Nephron progenitor cell (in vitro differentiated cells): ENCODE measurements around the gene CDC34.

Experiments
- DNase-seq: peaks from one replicate; pipeline ENCODE4 v3.0.0; 2021
- H3K27ac Mint-ChIP-seq: 2 replicates; pipeline ENCODE4 v1.8.0; 2021; ENCODE audit warnings: mild to moderate bottlenecking, moderate library complexity, mixed read lengths
- H3K27me3 Mint-ChIP-seq: 2 replicates; pipeline ENCODE4 v1.8.0; 2021; ENCODE audit warnings: mild to moderate bottlenecking, low read depth, mixed read lengths; ENCODE audit not compliant: poor library complexity
- H3K36me3 Mint-ChIP-seq: 2 replicates; pipeline ENCODE4 v1.8.0; 2021; ENCODE audit warnings: low read depth, mixed read lengths
- H3K4me1 Mint-ChIP-seq: 2 replicates; pipeline ENCODE4 v1.8.0; 2021; ENCODE audit warnings: mixed read lengths
- H3K4me3 Mint-ChIP-seq: 2 replicates; pipeline ENCODE4 v1.8.0; 2021; ENCODE audit warnings: mild to moderate bottlenecking, moderate library complexity, mixed read lengths
- H3K9me3 Mint-ChIP-seq: 2 replicates; pipeline ENCODE4 v1.8.0; 2021; ENCODE audit warnings: mild to moderate bottlenecking, moderate library complexity, mixed read lengths
- CTCF ChIP-seq: fragments of 200-600 bp; sonication (generic); IDR thresholded peaks from 2 replicates; pipeline ENCODE4 v1.5.0; 2021; ENCODE audit warnings: antibody characterized with exemption

CDC34 gene

GRCh38 chr19:498977-499623 is 32.5 kb upstream of the CDC34 start:
- H3K27ac Mint-ChIP-seq: no peak overlapping the region
- TF ChIP-seq CTCF: no peak
- H3K4me3 Mint-ChIP-seq: peak overlapping the region; percentile 11
- H3K9me3 Mint-ChIP-seq: peaks cover 5% of the 10 kb centered on the region
- H3K27me3 Mint-ChIP-seq: peaks cover 76% of the 10 kb centered on the region
- H3K36me3 Mint-ChIP-seq: no peaks in the 10 kb centered on the region
- peaks cover 12% of the 10 kb centered on the region for H3K4me1 Mint-ChIP-seq
- no peak for DNase-seq

GRCh38 chr19:501646-502045 is 29.9 kb upstream of the CDC34 start:
- H3K27me3 Mint-ChIP-seq: peaks cover 70% of the 10 kb centered on the region

GRCh38 chr19:504616-505015 is 26.9 kb upstream of the CDC34 start:
- no peak overlapping the region for H3K4me3 Mint-ChIP-seq
- H3K9me3 Mint-ChIP-seq: no peaks in the 10 kb centered on the region
- no peak overlapping the region for H3K27ac Mint-ChIP-seq
- peaks cover 13% of the 10 kb centered on the region for H3K36me3 Mint-ChIP-seq
- no peak for DNase-seq
- peaks cover 31% of the 10 kb centered on the region for H3K4me1 Mint-ChIP-seq
- H3K27me3 Mint-ChIP-seq: peaks cover 44% of the 10 kb centered on the region
- TF ChIP-seq CTCF: no peak

More at GRCh38 chr19:501646-502045, 29.9 kb upstream of the CDC34 start:
- TF ChIP-seq CTCF: no peak
- no peak for DNase-seq
- Mint-ChIP-seq H3K4me3 (no peak overlapping the region), H3K27ac (no peak overlapping the region), H3K4me1 (peaks cover 21% of the 10 kb centered on the region), H3K9me3 (peaks cover 5% of the 10 kb centered on the region), H3K36me3 (no peaks in the 10 kb centered on the region)

- Mint-ChIP-seq H3K9me3 (no peaks in the 10 kb centered on the region), H3K36me3 (peaks cover 18% of the 10 kb centered on the region), H3K27ac (peak overlapping the region; percentile 100), H3K27me3 (peaks cover 24% of the 10 kb centered on the region), H3K4me3 (peak overlapping the region; percentile 91), H3K4me1 (peaks cover 45% of the 10 kb centered on the region)
- peak; percentile 95 for TF ChIP-seq CTCF
- DNase-seq: peak; percentile 95
Measured at GRCh38 chr19:506404-507285, 24.9 kb upstream of the CDC34 start.

- Mint-ChIP-seq H3K4me1 (peaks cover 51% of the 10 kb centered on the region), H3K4me3 (peak within 1 kb of the TSS; percentile 91), H3K36me3 (peaks cover 18% of the 10 kb centered on the region), H3K9me3 (no peaks in the 10 kb centered on the region), H3K27ac (peak within 1 kb of the TSS; percentile 100), H3K27me3 (peaks cover 17% of the 10 kb centered on the region)
- peak; percentile 87 for DNase-seq
- no peak for TF ChIP-seq CTCF
Measured at GRCh38 chr19:507286-508203, 24.0 kb upstream of the CDC34 start, which contains the start of gene TPGS1. Gene TPGS1 (plus strand): TSS chr19:507497. CDS start chr19:507507, 10 bp downstream.
